ENCODE measurements around the gene SUPT16H. TPM values are rescaled to one million over a fixed set of nuclear protein-coding genes. Genes with fewer than 3 reads are reported as not detected.
"Not testable (repeated sequence)": the region's sequence is repeated elsewhere in the genome, so short reads cannot be mapped to it uniquely, and the experiment has no call there.

SUPT16H gene
- total RNA-seq, 2 experiments from 2014 or later, result 177 to 179 TPM

DNA sequence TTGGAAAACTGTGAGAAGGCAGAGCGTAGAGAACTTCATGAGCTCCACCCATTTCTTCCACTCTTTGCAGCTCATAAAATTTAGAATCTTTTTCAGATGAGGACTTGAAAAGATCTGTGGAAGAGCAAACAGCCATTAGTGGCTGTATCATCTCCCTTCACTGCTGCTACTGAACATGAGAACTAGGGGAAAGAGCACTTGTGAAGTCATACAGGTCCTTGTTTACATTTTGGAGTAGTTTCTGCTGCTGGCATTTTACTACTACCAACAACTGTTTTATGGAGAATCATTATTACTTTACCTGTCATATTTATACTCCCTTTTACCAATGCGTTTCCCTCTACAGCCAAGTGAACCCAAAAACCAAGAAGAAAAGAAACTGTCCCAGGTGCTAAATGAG lies 62.9 kb downstream of the SUPT16H start:
- H3K9me3 Mint-ChIP-seq (ENCODE audit: low read depth), result no peaks in the 10 kb centered on the region
- H3K27ac Mint-ChIP-seq, result no peak overlapping the region
- H3K36me3 Mint-ChIP-seq (ENCODE audit: low read depth), result no peaks in the 10 kb centered on the region
- CTCF ChIA-PET, result interaction anchor here (1.1 kb wide), 1 partner anchor 185 kb away, joined by 3 read pairs; no protein-coding TSS in a partner anchor
- POLR2A ChIA-PET, result no interaction called here
- H3K27me3 Mint-ChIP-seq, result peaks cover 2% of the 10 kb centered on the region
- no peak for ATAC-seq
- no peak overlapping the region for H3K4me3 Mint-ChIP-seq
- peaks cover 7% of the 10 kb centered on the region for H3K4me1 Mint-ChIP-seq
- intact Hi-C loops (cut with DNase I, micrococcal nuclease), result no loop called here
- DNase-seq, result no peak

DNA sequence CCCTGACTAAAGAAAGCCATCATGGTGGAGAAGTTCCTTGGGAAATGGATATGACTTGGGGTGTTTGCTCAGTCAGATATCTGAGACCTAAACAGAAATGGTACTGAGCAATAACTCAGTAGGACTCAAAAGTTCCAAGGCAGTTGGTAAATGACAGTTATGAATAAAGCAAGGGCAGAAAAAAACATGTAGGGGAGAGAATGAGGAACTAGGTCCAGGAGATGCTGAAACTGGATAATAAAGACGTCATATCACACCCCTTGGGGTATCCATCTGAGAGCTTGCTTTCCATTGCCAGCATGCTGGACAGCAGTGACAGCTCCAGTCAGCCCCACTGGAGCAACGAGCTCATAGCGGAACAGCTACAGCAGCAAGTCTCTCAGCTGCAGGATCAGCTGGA lies 66.4 kb downstream of the SUPT16H start:
- DNase-seq (no peak), ATAC-seq (no peak)
- intact Hi-C loops (cut with DNase I, micrococcal nuclease), result no loop called here
- H3K27ac Mint-ChIP-seq, result no peak overlapping the region
- no peaks in the 10 kb centered on the region for H3K36me3 Mint-ChIP-seq (ENCODE audit: low read depth)
- ChIA-PET POLR2A (interaction anchor here (0.6 kb wide), 1 partner anchor 52 kb away, joined by 3 read pairs; no protein-coding TSS in a partner anchor), CTCF (no interaction called here)
- no peaks in the 10 kb centered on the region for H3K9me3 Mint-ChIP-seq (ENCODE audit: low read depth)
- H3K4me3 Mint-ChIP-seq, result no peak overlapping the region
- H3K4me1 Mint-ChIP-seq, result peaks cover 7% of the 10 kb centered on the region
- no peaks in the 10 kb centered on the region for H3K27me3 Mint-ChIP-seq

DNA sequence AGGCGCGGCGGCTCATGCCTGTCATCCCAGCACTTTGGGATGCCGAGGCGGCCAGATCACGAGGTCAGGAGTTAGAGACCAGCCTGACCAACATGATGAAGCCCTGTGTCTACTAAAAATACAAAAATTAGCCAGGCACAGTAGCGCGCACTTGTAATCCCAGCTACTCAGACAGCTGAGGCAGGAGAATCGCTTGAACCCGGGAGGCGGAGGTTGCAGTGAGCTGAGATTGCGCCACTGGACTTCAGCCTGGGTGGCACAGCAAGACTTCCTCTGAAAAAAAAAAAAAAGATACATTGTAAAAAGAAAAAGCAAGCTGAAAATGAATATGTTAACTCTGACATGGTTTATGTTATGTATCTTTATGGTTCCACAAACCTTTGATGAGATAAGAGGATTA lies 70.3 kb downstream of the SUPT16H start:
- Mint-ChIP-seq H3K27me3 (no peaks in the 10 kb centered on the region), H3K36me3 (ENCODE audit: low read depth) (no peaks in the 10 kb centered on the region), H3K27ac (no peak overlapping the region), H3K9me3 (ENCODE audit: low read depth) (no peaks in the 10 kb centered on the region), H3K4me3 (no peak overlapping the region), H3K4me1 (peaks cover 10% of the 10 kb centered on the region)
- intact Hi-C loops (cut with DNase I, micrococcal nuclease), result no loop called here
- ChIA-PET POLR2A (no interaction called here), CTCF (no interaction called here)
- ATAC-seq, result no peak
- DNase-seq, result no peak

DNA sequence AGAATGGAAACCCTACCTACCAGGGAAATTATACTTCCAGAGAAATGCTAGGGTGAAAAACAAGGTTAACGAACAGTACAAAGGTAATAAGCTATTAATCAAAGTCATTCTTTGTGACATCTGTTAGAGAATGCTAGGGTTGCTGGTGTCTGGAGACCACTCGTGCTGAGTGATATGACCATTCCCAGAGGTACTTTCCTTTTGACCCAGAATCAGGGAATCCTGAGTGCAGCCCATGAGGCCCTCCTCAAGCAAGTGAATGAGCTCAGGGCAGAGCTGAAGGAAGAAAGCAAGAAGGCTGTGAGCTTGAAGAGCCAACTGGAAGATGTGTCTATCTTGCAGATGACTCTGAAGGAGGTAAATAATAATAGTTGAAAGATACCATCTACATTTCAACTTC lies 72.2 kb downstream of the SUPT16H start:
- intact Hi-C loops (cut with DNase I, micrococcal nuclease), result no loop called here
- Mint-ChIP-seq H3K9me3 (ENCODE audit: low read depth) (no peaks in the 10 kb centered on the region), H3K36me3 (ENCODE audit: low read depth) (no peaks in the 10 kb centered on the region), H3K27me3 (no peaks in the 10 kb centered on the region), H3K27ac (no peak overlapping the region), H3K4me3 (no peak overlapping the region), H3K4me1 (peaks cover 22% of the 10 kb centered on the region)
- ChIA-PET CTCF (interaction anchor here (0.6 to 1.5 kb wide), 7 partner anchors 14 to 346 kb away, joined by 3 to 4 read pairs (median 3); no protein-coding TSS in a partner anchor), POLR2A (interaction anchor here (0.6 kb wide), 1 partner anchor 55 kb away, joined by 3 read pairs; no protein-coding TSS in a partner anchor)
- no peak for ATAC-seq
- DNase-seq, result no peak

DNA sequence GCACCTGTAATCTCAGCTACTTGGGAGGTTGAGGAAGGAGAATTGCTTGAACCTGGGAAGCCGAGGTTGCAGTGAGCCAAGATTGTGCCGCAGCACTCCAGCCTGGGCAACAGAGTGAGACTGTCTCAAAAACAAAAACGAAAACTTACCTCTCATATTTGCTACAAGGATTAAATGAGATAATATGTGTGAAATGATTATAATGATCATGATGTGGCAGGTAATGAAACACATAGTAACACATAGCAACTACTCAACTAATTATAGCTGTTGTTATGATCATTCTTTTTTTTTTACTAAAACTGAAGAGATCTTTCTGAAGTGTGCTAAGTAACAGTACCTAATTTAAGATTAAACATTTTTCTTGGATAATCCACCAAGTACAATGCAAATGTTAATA lies 73.9 kb downstream of the SUPT16H start:
- intact Hi-C loops (cut with DNase I, micrococcal nuclease), result loop anchor here (2.0 kb wide), 2 partner anchors 75 to 139 kb away; partner anchors contain the start of gene SUPT16H (in 1 of the 2)
- POLR2A ChIA-PET, result no interaction called here

DNA sequence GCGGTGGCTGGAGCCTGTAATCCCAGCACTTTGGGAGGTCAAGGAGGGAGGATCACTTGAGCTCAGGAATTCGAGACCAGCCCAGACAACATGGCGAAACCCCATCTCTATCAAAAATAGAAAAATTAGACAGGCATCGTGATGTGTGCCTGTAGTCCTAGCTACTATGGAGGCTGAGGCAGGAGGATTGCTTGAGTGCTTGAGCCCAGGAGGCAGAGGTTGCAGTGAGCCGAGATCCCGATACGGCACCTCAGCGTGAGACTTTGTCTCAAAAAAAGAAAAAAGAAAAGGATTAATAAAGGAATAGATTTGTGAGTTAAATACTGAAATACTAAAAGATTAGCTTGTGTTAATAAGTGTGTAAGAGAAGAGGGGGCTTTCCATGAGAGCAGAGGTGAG lies 74.6 kb downstream of the SUPT16H start:
- no peaks in the 10 kb centered on the region for H3K36me3 Mint-ChIP-seq (ENCODE audit: low read depth)
- DNase-seq, result peak; percentile 5
- CTCF ChIA-PET, result interaction anchor here (0.6 to 1.6 kb wide), 4 partner anchors 10 to 459 kb away, joined by 3 to 4 read pairs (median 4); no protein-coding TSS in a partner anchor
- POLR2A ChIA-PET, result interaction anchor here (1.3 kb wide), 1 partner anchor 44 kb away, joined by 3 read pairs; no protein-coding TSS in a partner anchor
- intact Hi-C loops (cut with DNase I, micrococcal nuclease), result loop anchor here (2.0 kb wide), 2 partner anchors 76 to 140 kb away; partner anchors contain the start of gene SUPT16H (in 1 of the 2)
- H3K9me3 Mint-ChIP-seq (ENCODE audit: low read depth), result no peaks in the 10 kb centered on the region
- peak; percentile 3 for ATAC-seq
- H3K4me3 Mint-ChIP-seq, result peak overlapping the region; percentile 73
- H3K27me3 Mint-ChIP-seq, result no peaks in the 10 kb centered on the region
- H3K27ac Mint-ChIP-seq, result peak overlapping the region; percentile 92
- H3K4me1 Mint-ChIP-seq, result peaks cover 22% of the 10 kb centered on the region

More for the DNA sequence above, 73.9 kb downstream of the SUPT16H start:
- Mint-ChIP-seq H3K36me3 (ENCODE audit: low read depth) (no peaks in the 10 kb centered on the region), H3K27ac (no peak overlapping the region), H3K4me3 (no peak overlapping the region), H3K9me3 (ENCODE audit: low read depth) (no peaks in the 10 kb centered on the region), H3K4me1 (peaks cover 22% of the 10 kb centered on the region), H3K27me3 (no peaks in the 10 kb centered on the region)
- DNase-seq (no peak), ATAC-seq (no peak)
- CTCF ChIA-PET, result interaction anchor here (0.6 to 1.0 kb wide), 3 partner anchors 10 to 418 kb away, joined by 3 to 4 read pairs (median 3); no protein-coding TSS in a partner anchor

DNA sequence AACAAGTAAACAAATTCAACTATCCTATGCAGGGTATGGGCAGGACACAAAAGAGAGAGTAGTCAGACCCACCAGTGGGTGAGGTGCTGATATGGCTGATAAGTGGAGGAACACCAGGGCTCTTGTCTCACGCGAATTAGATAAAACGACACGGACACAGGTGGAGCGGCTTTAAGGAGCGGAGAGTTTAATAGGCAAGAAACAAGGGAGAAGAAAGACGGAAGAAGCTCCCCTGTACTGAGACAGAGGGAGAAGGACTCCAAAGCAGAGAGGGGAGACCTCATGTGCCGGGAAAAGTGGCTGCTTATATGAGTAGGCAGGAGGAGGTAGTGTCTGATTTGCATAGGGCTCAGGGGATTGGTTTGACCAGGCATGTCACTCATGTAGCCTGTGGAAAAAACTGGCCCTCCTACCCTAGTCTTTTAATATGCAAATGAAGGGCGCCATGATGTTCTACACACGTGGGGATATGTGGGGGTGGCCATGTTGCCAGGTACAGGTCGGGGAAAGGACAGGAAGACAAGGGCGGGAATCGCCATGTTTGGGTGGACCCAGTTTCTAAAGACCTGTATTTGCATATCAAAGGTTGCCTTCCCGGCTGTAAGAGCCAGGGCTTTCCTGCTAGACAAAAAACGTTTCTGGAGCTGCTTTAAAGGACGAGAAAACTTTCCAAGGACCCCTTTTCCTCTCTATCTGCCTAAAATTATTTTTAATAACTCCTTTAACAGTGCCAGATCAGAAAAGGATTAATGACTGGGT lies 75.2 kb downstream of the SUPT16H start:
- no peaks in the 10 kb centered on the region for H3K27me3 Mint-ChIP-seq
- intact Hi-C loops (cut with DNase I, micrococcal nuclease), result loop anchor here (1.0 to 2.0 kb wide), 6 partner anchors 39 to 168 kb away; partner anchors contain the start of genes HNRNPC (in 2 of the 2), SUPT16H (in 2 of the 2), CHD8 (in 1 of the 2) and RAB2B (in 1 of the 2)
- no peaks in the 10 kb centered on the region for H3K9me3 Mint-ChIP-seq (ENCODE audit: low read depth)
- ATAC-seq, result peak; percentile 93
- DNase-seq, result peak; percentile 88
- ChIA-PET CTCF (interaction anchor here (0.6 to 1.6 kb wide), 3 partner anchors 9 to 459 kb away, joined by 3 to 4 read pairs (median 4); no protein-coding TSS in a partner anchor), POLR2A (interaction anchor here (1.0 to 1.3 kb wide), 2 partner anchors 10 to 43 kb away, joined by 3 read pairs; no protein-coding TSS in a partner anchor)
- H3K36me3 Mint-ChIP-seq (ENCODE audit: low read depth), result no peaks in the 10 kb centered on the region
- H3K4me3 Mint-ChIP-seq, result peak overlapping the region; percentile 73
- H3K27ac Mint-ChIP-seq, result peak overlapping the region; percentile 92
- peaks cover 22% of the 10 kb centered on the region for H3K4me1 Mint-ChIP-seq

DNA sequence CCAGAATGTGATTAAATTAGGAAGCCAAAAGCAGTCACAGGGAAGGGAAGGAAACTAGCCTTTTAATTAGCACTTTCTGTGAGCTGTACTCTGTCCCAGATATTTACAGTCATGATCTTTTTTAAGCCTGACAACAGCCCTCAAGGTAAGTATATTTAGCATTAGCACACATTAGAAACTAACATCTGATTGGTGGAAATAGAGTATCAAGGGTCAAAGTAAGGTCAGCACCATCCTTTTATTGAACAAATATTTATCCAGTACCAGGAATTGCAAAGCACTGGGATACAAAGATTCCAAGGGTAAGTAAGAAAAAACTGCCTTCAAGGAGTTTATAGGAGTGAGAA lies 75.7 kb downstream of the SUPT16H start:
- intact Hi-C loops (cut with DNase I, micrococcal nuclease), result loop anchor here (1.0 to 2.0 kb wide), 6 partner anchors 39 to 168 kb away; partner anchors contain the start of genes HNRNPC (in 2 of the 2), SUPT16H (in 2 of the 2), CHD8 (in 1 of the 2) and RAB2B (in 1 of the 2)
- ATAC-seq, result no peak
- POLR2A ChIA-PET, result interaction anchor here (1.0 to 1.3 kb wide), 2 partner anchors 9 to 43 kb away, joined by 3 read pairs; no protein-coding TSS in a partner anchor
- Mint-ChIP-seq H3K4me3 (peak overlapping the region; percentile 73), H3K27ac (peak overlapping the region; percentile 92), H3K9me3 (ENCODE audit: low read depth) (no peaks in the 10 kb centered on the region), H3K27me3 (no peaks in the 10 kb centered on the region), H3K4me1 (peaks cover 22% of the 10 kb centered on the region), H3K36me3 (ENCODE audit: low read depth) (no peaks in the 10 kb centered on the region)
- DNase-seq, result no peak
- CTCF ChIA-PET, result interaction anchor here (1.5 to 1.6 kb wide), 2 partner anchors 9 to 24 kb away, joined by 3 to 4 read pairs; no protein-coding TSS in a partner anchor

DNA sequence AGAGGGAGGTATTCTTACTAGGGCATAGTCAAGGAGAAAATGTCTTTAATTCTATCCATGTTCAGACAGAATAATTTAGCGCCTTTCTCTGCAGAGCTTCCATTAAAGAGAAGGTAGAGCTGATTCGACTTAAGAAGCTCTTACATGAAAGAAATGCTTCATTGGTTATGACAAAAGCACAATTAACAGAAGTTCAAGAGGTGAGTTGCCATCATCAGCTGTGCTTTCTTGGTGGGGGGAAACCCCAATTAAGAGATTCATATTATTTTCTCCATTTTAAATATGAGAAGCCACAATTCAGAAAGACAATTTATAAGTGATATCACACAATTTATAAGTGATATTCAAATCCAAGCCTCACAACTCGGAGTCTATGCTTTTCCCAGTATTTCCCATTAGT lies 76.2 kb downstream of the SUPT16H start:
- no peaks in the 10 kb centered on the region for H3K9me3 Mint-ChIP-seq (ENCODE audit: low read depth)
- POLR2A ChIA-PET, result interaction anchor here (1.0 kb wide), 1 partner anchor 8 kb away, joined by 3 read pairs; no protein-coding TSS in a partner anchor

DNA sequence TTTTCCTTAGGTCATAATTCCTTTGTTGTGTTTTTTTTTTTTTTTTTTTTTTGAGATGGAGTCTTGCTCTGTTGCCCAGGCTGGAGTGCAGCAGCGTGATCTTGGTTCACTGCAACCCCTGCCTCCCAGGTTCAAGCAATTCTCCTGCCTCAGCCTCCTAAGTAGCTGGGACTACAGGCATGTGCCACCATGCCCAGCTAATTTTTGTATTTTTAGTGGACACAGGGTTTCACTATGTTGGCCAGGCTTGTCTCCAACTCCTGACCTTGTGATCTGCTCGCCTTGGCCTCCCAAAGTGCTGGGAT lies 81.0 kb downstream of the SUPT16H start:
- H3K27ac Mint-ChIP-seq; CTCF ChIA-PET; ATAC-seq; DNase-seq; POLR2A ChIA-PET; intact Hi-C loops (cut with DNase I, micrococcal nuclease); H3K9me3 Mint-ChIP-seq (ENCODE audit: low read depth); H3K36me3 Mint-ChIP-seq (ENCODE audit: low read depth); H3K4me1 Mint-ChIP-seq; H3K4me3 Mint-ChIP-seq: not testable (repeated sequence)
- peaks cover 12% of the 10 kb centered on the region for H3K27me3 Mint-ChIP-seq

More for the DNA sequence above, 76.2 kb downstream of the SUPT16H start:
- ATAC-seq, result no peak
- no peak overlapping the region for H3K4me3 Mint-ChIP-seq
- DNase-seq, result no peak
- peaks cover 22% of the 10 kb centered on the region for H3K4me1 Mint-ChIP-seq
- H3K36me3 Mint-ChIP-seq (ENCODE audit: low read depth), result no peaks in the 10 kb centered on the region
- H3K27ac Mint-ChIP-seq, result no peak overlapping the region
- CTCF ChIA-PET, result interaction anchor here (0.7 to 0.8 kb wide), 2 partner anchors 33 to 67 kb away, joined by 3 to 4 read pairs; no protein-coding TSS in a partner anchor
- intact Hi-C loops (cut with DNase I, micrococcal nuclease), result loop anchor here (1.0 to 2.0 kb wide), 6 partner anchors 38 to 169 kb away; partner anchors contain the start of genes HNRNPC (in 2 of the 2), SUPT16H (in 2 of the 2), CHD8 (in 1 of the 2) and RAB2B (in 1 of the 2)
- no peaks in the 10 kb centered on the region for H3K27me3 Mint-ChIP-seq

DNA sequence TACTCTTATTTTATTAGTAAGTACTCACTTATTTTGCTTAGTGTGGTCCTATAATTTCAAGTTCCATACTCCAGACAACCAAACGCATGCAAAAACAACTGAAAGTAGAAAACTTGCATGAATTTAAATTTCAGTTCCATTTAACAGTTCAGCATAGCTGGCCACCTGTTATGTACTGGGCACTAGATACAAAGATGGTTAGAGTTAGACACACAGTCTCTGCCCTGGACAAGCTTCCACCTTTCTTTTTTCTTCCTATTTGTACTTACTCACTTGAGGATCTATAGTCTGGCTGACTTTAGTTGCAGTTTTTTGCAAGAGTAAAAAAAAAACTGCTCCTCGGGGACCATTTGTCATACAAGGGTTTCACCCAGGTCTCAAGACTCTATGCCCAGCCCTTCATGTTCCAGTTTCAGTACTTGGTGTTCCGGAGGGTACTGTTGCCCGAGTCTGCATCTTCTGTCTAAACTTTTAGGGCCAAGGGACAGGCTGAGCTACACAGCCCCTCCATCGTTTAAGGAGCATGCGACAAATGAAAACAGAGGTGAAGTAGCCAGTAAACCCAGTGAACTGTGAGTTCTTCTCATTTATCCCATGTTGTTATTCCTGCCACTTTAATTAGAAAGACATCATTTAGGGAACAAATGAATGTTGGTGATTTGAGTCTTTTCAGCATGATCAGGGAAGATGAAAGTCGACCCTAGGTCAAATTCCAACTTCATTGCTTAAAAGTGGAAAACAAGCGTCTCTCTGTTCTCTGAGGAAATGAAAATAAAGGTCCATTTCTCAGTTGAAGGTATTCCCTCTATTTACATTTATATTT lies 81.6 kb downstream of the SUPT16H start:
- Mint-ChIP-seq H3K27me3 (peaks cover 12% of the 10 kb centered on the region), H3K4me1 (no peaks in the 10 kb centered on the region), H3K9me3 (ENCODE audit: low read depth) (no peaks in the 10 kb centered on the region), H3K4me3 (no peak overlapping the region), H3K36me3 (ENCODE audit: low read depth) (no peaks in the 10 kb centered on the region), H3K27ac (no peak overlapping the region)
- DNase-seq, result no peak
- CTCF ChIA-PET, result no interaction called here
- POLR2A ChIA-PET, result no interaction called here
- intact Hi-C loops (cut with DNase I, micrococcal nuclease), result no loop called here
- no peak for ATAC-seq
